GM12892 (cell line): ENCODE data around the gene SSBP1.

Experiments used
- POLR2A ChIP-seq: IDR thresholded peaks from 2 replicates; pipeline ENCODE4 v1.6.1; 2011; ENCODE audit warnings: low read depth, low read length, control low read depth
- POLR2AphosphoS5 ChIP-seq: IDR thresholded peaks from 2 replicates; pipeline ENCODE4 v1.6.1; 2011; ENCODE audit warnings: low read depth, low read length, control low read depth
- TAF1 ChIP-seq: IDR thresholded peaks from 2 replicates; pipeline ENCODE4 v1.6.1; 2011; ENCODE audit warnings: low read depth, mild to moderate bottlenecking, control low read depth, low read length, borderline replicate concordance

DNA sequence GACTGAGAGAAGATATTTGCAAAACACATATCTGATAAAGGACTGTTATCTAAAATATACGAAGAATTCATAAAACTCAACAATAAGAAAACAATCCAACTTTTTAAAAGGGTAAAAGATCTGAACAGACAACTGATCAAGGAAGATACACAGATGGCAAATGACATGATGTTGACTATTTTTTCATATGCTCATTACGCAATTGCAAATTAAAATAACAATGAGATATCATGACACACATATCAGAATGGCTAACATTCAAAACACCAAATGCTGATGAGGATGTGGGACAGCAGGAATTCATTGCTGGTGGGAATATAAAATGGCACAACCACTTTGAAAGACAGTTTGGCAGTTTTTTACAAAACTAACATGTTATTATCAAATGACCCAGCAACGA lies 45.1 kb upstream of the SSBP1 start:
- TF ChIP-seq POLR2AphosphoS5, result no peak
- TF ChIP-seq POLR2A, result no peak
- TF ChIP-seq TAF1, result no peak
